ENCODE results near the gene FBXL4.

Gene FBXL4

GRCh38 chr6:98840385-98840784, 107.4 kb downstream of the FBXL4 start:
- in situ Hi-C loops (cut with MboI; ENCODE audit: low sequenced_read_pairs) = no loop called here

- in situ Hi-C loops (cut with MboI; ENCODE audit: low sequenced_read_pairs) = no loop called here
Measured at GRCh38 chr6:98839781-98840361, 107.9 kb downstream of the FBXL4 start.

- in situ Hi-C loops (cut with MboI; ENCODE audit: low sequenced_read_pairs) = no loop called here
Measured at GRCh38 chr6:98838975-98839374, 108.8 kb downstream of the FBXL4 start.

- in situ Hi-C loops (cut with MboI; ENCODE audit: low sequenced_read_pairs) = no loop called here
Measured at GRCh38 chr6:98838032-98838431, 109.7 kb downstream of the FBXL4 start.

GRCh38 chr6:98836962-98837944, 110.5 kb downstream of the FBXL4 start:
- in situ Hi-C loops (cut with MboI; ENCODE audit: low sequenced_read_pairs) = no loop called here

GRCh38 chr6:98836025-98836961, 111.5 kb downstream of the FBXL4 start:
- in situ Hi-C loops (cut with MboI; ENCODE audit: low sequenced_read_pairs) = no loop called here

- in situ Hi-C loops (cut with MboI; ENCODE audit: low sequenced_read_pairs) = no loop called here
Measured at GRCh38 chr6:98835149-98836024, 112.4 kb downstream of the FBXL4 start.

- in situ Hi-C loops (cut with MboI; ENCODE audit: low sequenced_read_pairs) = no loop called here
Measured at GRCh38 chr6:98834060-98835031, 113.4 kb downstream of the FBXL4 start, which contains the start of gene POU3F2. Gene POU3F2 (plus strand): TSS chr6:98834574. CDS start chr6:98834874, 300 bp downstream.

- in situ Hi-C loops (cut with MboI; ENCODE audit: low sequenced_read_pairs) = no loop called here
Measured at GRCh38 chr6:98833307-98834059, 114.3 kb downstream of the FBXL4 start.

GRCh38 chr6:98833057-98833306, 114.8 kb downstream of the FBXL4 start:
- in situ Hi-C loops (cut with MboI; ENCODE audit: low sequenced_read_pairs) = no loop called here

- in situ Hi-C loops (cut with MboI; ENCODE audit: low sequenced_read_pairs) = no loop called here
Measured at GRCh38 chr6:98832284-98833056, 115.3 kb downstream of the FBXL4 start.

GRCh38 chr6:98831959-98832283, 115.8 kb downstream of the FBXL4 start:
- in situ Hi-C loops (cut with MboI; ENCODE audit: low sequenced_read_pairs) = no loop called here

- in situ Hi-C loops (cut with MboI; ENCODE audit: low sequenced_read_pairs) = no loop called here
Measured at GRCh38 chr6:98831057-98831958, 116.4 kb downstream of the FBXL4 start.

- in situ Hi-C loops (cut with MboI; ENCODE audit: low sequenced_read_pairs) = no loop called here
Measured at GRCh38 chr6:98830146-98830545, 117.6 kb downstream of the FBXL4 start.

GRCh38 chr6:98828941-98829411, 118.8 kb downstream of the FBXL4 start:
- in situ Hi-C loops (cut with MboI; ENCODE audit: low sequenced_read_pairs) = no loop called here

GRCh38 chr6:98828211-98828788, 119.4 kb downstream of the FBXL4 start:
- in situ Hi-C loops (cut with MboI; ENCODE audit: low sequenced_read_pairs) = no loop called here
